Endodermal cell (in vitro differentiated cells): Measurements from ENCODE around the gene UCKL1. TPM values are rescaled to one million over a fixed set of nuclear protein-coding genes. Genes with fewer than 3 reads are reported as not detected.
"Not testable (repeated sequence)": the region's sequence is repeated elsewhere in the genome, so short reads cannot be mapped to it uniquely, and the experiment has no call there.

Experiments
- DNase-seq: peaks from one replicate; pipeline ENCODE4 v3.0.0-alpha.2; 2017
- H3K27ac ChIP-seq: 2 replicates; pipeline ENCODE4 v1.5.1; 2013; ENCODE audit warnings: mild to moderate bottlenecking, low read depth, low read length, moderate library complexity
- H3K27me3 ChIP-seq: 2 replicates; pipeline ENCODE4 v1.6.1; 2013; ENCODE audit warnings: mild to moderate bottlenecking, low read length, moderate library complexity; ENCODE audit not compliant: insufficient read depth, control insufficient read depth, poor library complexity, severe bottlenecking
- H3K36me3 ChIP-seq: 2 replicates; pipeline ENCODE4 v1.7.0; 2013; ENCODE audit warnings: mild to moderate bottlenecking, low read length, moderate library complexity; ENCODE audit not compliant: control insufficient read depth, insufficient read depth
- H3K4me1 ChIP-seq: one replicate; pipeline ENCODE4 v1.7.0; 2013; ENCODE audit warnings: low read length; ENCODE audit not compliant: control insufficient read depth, insufficient read depth
- H3K4me3 ChIP-seq: 2 replicates; pipeline ENCODE4 v1.5.1; 2013; ENCODE audit warnings: mild to moderate bottlenecking, low read length, moderate library complexity
- H3K9ac ChIP-seq: 2 replicates; pipeline ENCODE4 v1.6.1; 2013; ENCODE audit warnings: mild to moderate bottlenecking, low read length, moderate library complexity; ENCODE audit not compliant: poor library complexity, severe bottlenecking; ENCODE audit errors: extremely low read depth
- H3K9me3 ChIP-seq: 2 replicates; pipeline ENCODE4 v1.6.1; 2013; ENCODE audit warnings: mild to moderate bottlenecking, low read length, moderate library complexity; ENCODE audit not compliant: control insufficient read depth
- H3K27ac Mint-ChIP-seq: 2 replicates; pipeline ENCODE4 v1.8.0; 2020; ENCODE audit warnings: mixed read lengths
- H3K27me3 Mint-ChIP-seq: 2 replicates; pipeline ENCODE4 v1.8.0; 2021; ENCODE audit warnings: mild to moderate bottlenecking, mixed read lengths; ENCODE audit not compliant: insufficient read depth
- H3K36me3 Mint-ChIP-seq: 2 replicates; pipeline ENCODE4 v1.8.0; 2020; ENCODE audit warnings: low read depth, mixed read lengths
- H3K4me1 Mint-ChIP-seq: 2 replicates; pipeline ENCODE4 v1.8.0; 2020; ENCODE audit warnings: mixed read lengths
- H3K4me3 Mint-ChIP-seq: 2 replicates; pipeline ENCODE4 v1.8.0; 2020; ENCODE audit warnings: mild to moderate bottlenecking, moderate library complexity, mixed read lengths
- H3K9me3 Mint-ChIP-seq: 2 replicates; pipeline ENCODE4 v1.8.0; 2020; ENCODE audit warnings: mild to moderate bottlenecking, mixed read lengths
- WGBS, 2 experiments: methylation state at CpG; one replicate each; pipeline versions ENCODE4 v1.1.5 to v1.1.7; 2013; ENCODE audit warnings: missing lambda C conversion rate in 2 of 2, mixed read lengths in 1 of 2; ENCODE audit not compliant: insufficient coverage in 1 of 2, insufficient read length in 1 of 2; 5-methylcytosine and 5-hydroxymethylcytosine counted together
- total RNA-seq, 2 donors: library from RNA; stranded (reverse); fragmentation: NEBNext Ultra II Directional in 1 of 2; extraction: Animal tissue kit (Norgen Biotek cat#: 25700) in 1 of 2; gene quantifications; 2 replicates in 1 of 2; 3 replicates in 1 of 2; pipeline ENCODE4 v1.2.1, GENCODE V29; 2021
- TF ChIP-seq, protein P1 (sequence below): fragments of 200-600 bp; sonication (generic); conservative IDR thresholded peaks from 2 replicates; pipeline ENCODE4 v1.5.0; 2021; ENCODE audit warnings: antibody characterized with exemption, mild to moderate bottlenecking

UCKL1 gene
- total RNA-seq, 2 donors from 2014 or later = 36.5 to 47.8 TPM

DNA sequence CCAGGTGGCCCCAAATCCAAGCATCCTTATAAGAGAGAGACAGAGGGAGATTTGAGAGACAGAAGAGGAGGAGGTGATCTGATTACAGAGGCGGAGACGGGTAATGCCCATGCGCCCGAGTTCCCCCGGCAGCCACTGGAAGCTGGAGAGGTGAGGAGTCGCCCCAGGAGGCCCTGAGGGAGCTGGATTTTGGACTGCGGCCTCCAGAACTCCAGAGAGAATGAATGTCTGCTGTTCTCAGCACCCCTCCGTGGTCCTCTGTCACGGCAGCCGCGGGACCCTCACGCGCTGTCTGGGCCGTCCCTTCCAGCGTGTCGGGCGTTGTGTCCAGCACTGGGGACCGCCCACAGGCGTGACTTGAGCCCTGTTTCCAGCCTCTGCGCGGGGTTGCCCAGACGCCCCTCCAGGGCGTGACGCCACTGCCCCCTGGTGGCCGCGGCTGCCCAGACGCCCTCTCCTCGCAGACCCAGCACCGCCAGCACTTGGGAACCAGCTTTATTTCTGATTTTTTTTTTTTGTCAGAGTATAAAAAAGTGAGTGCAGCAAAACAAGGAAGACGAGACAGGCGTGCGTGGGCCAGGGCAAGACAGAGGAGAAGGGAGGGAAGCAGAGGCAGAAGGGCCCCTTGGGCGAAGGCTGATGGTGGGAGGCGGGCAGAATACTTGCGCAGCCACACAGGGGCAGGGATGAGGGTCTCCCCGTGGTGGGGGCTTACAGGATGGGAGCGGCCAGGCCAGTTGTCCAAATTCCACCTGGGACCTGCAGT lies 17.6 kb upstream of the UCKL1 start:
- Histone ChIP-seq H3K4me1 (peaks cover 1% of the 10 kb centered on the region), H3K27ac (no peak overlapping the region), H3K27me3 (peaks cover 10% of the 10 kb centered on the region), H3K9me3 (no peaks in the 10 kb centered on the region), H3K4me3 (peak overlapping the region; percentile 58), H3K9ac (no peak overlapping the region), H3K36me3 (no peaks in the 10 kb centered on the region)
- H3K27ac Mint-ChIP-seq = no peak overlapping the region
- WGBS, 2 experiments = 15 to 20% methylated on average over 24 to 37 of the region's 37 CpGs
- H3K4me3 Mint-ChIP-seq = peak overlapping the region; percentile 32
- H3K27me3 Mint-ChIP-seq = peaks cover 31% of the 10 kb centered on the region
- H3K9me3 Mint-ChIP-seq = peaks cover 1% of the 10 kb centered on the region
- peaks cover 2% of the 10 kb centered on the region for H3K4me1 Mint-ChIP-seq
- peak; percentile 95 for DNase-seq
- H3K36me3 Mint-ChIP-seq = peaks cover 4% of the 10 kb centered on the region
- TF ChIP-seq, protein P1, sequence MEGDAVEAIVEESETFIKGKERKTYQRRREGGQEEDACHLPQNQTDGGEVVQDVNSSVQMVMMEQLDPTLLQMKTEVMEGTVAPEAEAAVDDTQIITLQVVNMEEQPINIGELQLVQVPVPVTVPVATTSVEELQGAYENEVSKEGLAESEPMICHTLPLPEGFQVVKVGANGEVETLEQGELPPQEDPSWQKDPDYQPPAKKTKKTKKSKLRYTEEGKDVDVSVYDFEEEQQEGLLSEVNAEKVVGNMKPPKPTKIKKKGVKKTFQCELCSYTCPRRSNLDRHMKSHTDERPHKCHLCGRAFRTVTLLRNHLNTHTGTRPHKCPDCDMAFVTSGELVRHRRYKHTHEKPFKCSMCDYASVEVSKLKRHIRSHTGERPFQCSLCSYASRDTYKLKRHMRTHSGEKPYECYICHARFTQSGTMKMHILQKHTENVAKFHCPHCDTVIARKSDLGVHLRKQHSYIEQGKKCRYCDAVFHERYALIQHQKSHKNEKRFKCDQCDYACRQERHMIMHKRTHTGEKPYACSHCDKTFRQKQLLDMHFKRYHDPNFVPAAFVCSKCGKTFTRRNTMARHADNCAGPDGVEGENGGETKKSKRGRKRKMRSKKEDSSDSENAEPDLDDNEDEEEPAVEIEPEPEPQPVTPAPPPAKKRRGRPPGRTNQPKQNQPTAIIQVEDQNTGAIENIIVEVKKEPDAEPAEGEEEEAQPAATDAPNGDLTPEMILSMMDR = peak; percentile 99

DNA sequence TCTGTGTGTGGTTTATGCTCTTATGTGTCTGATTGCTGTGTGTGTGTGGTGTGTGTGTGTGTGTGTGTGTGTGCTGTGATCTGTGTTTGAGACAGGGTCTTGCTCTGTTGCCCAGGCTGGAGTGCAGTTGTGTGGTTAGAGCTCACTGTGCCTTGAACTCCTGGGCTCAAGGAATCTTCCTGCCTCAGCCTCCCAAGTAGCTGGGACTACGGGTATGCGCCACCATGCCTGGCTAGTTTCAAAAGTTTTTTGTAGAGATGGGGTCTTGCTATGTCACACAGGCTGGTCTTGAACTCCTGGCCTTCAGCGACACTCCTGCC lies 16.9 kb upstream of the UCKL1 start:
- Histone ChIP-seq H3K4me1 (peaks cover 4% of the 10 kb centered on the region), H3K27me3 (peaks cover 10% of the 10 kb centered on the region), H3K27ac (no peak overlapping the region), H3K4me3 (no peak overlapping the region), H3K9ac (no peak overlapping the region), H3K36me3 (peaks cover 2% of the 10 kb centered on the region), H3K9me3 (peaks cover 2% of the 10 kb centered on the region)
- peaks cover 8% of the 10 kb centered on the region for H3K36me3 Mint-ChIP-seq
- H3K9me3 Mint-ChIP-seq = peaks cover 4% of the 10 kb centered on the region
- peaks cover 31% of the 10 kb centered on the region for H3K27me3 Mint-ChIP-seq
- WGBS, 2 experiments = 96 to 100% methylated on average over 3 of the region's 3 CpGs
- TF ChIP-seq, protein P1 = no peak
- peaks cover 3% of the 10 kb centered on the region for H3K4me1 Mint-ChIP-seq
- no peak overlapping the region for H3K27ac Mint-ChIP-seq
- peak overlapping the region; percentile 32 for H3K4me3 Mint-ChIP-seq
- no peak for DNase-seq

DNA sequence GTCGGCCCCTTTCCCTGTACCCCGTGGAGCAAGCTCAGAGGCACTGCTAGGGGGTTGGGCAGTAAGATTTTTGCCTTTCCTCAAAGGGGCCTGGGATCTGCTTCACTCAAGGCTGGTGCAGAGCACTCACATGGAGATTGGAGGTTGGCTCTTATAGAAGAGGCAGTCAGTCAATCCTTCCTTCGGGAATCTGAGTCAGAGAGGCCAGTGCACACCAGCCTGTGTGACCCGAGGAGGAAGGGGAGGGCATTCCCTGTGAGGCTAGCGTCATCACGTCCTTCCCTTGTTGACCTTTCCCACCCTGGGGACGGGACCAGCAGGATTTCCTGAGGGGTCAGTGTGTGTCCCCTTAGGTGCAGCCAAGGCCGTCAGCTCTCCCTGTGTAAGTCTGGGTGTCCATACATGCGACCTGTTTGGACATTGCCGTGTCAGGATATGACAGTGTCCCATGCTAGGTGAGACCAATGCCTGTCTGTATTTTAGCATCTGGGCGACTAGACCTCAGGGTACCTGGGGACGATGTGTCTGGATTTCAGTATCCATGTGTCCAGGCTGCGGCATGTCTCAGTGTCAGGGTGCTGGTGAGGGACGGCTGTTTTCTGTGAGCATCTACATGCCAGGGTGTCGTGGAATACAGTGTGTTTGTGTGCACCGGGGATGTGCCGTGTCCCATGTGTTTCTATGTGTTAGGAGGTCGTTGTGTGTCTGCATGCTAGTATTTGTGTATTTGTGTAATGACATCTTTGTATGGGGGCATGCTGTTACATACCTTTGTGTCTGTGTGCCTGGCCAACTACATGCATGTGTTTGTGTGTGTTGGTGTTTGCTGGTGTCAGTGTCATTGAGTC lies 16.3 kb upstream of the UCKL1 start:
- peaks cover 8% of the 10 kb centered on the region for H3K9me3 ChIP-seq
- no peak overlapping the region for H3K27ac ChIP-seq
- Mint-ChIP-seq H3K27me3 (peaks cover 29% of the 10 kb centered on the region), H3K9me3 (peaks cover 4% of the 10 kb centered on the region), H3K4me3 (no peak overlapping the region), H3K36me3 (peaks cover 13% of the 10 kb centered on the region), H3K4me1 (peaks cover 3% of the 10 kb centered on the region), H3K27ac (no peak overlapping the region)
- TF ChIP-seq, protein P1 = no peak
- 85 to 89% methylated on average over 15 to 18 of the region's 18 CpGs for WGBS, 2 experiments
- peaks cover 8% of the 10 kb centered on the region for H3K36me3 ChIP-seq
- H3K4me1 ChIP-seq = peaks cover 4% of the 10 kb centered on the region
- H3K4me3 ChIP-seq = no peak overlapping the region
- peak; percentile 37 for DNase-seq
- H3K9ac ChIP-seq = no peak overlapping the region
- peaks cover 10% of the 10 kb centered on the region for H3K27me3 ChIP-seq

DNA sequence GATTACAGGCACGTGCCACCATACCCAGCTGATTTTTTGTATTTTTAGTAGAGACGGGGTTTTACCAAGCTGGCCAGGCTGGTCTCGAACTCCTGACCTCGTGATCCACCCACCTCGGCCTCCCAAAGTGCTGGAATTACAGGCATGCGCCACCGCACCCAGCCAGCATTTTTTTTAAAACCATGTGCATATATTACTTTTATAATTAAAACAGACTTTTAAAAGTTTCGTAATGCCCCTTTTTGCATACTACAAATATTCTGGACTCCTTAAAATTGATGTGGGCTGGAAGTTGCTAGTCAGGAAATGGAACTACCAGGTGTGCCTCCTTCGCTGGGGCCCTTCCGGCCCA lies 15.7 kb upstream of the UCKL1 start:
- H3K4me1 ChIP-seq, H3K9ac ChIP-seq, H3K4me1 Mint-ChIP-seq, H3K4me3 ChIP-seq, H3K27ac ChIP-seq, H3K27ac Mint-ChIP-seq, DNase-seq, H3K4me3 Mint-ChIP-seq, H3K9me3 Mint-ChIP-seq, H3K27me3 ChIP-seq: not testable (repeated sequence)
- WGBS, 2 experiments = 89 to 90% methylated on average over 2 to 9 of the region's 10 CpGs
- peaks cover 18% of the 10 kb centered on the region for H3K36me3 Mint-ChIP-seq
- H3K36me3 ChIP-seq = peaks cover 14% of the 10 kb centered on the region
- H3K9me3 ChIP-seq = peaks cover 13% of the 10 kb centered on the region
- peaks cover 28% of the 10 kb centered on the region for H3K27me3 Mint-ChIP-seq
